Activated T-cell treated with anti-CD3 and anti-CD28 coated beads, Interleukin-2, amount 50 U/mL, for 1 hour (primary cell): ENCODE results near the gene NFIC.
"Not testable (repeated sequence)": the region's sequence is repeated elsewhere in the genome, so short reads cannot be mapped to it uniquely, and the experiment has no call there.

Experiments used
- DNase-seq: peaks from one replicate; pipeline ENCODE4 v3.0.0-alpha.2; 2020

Gene NFIC

GRCh38 chr19:3431760-3432397, 65.5 kb downstream of the NFIC start:
- no peak for DNase-seq

- no peak for DNase-seq
Observed at GRCh38 chr19:3433313-3433712, 66.9 kb downstream of the NFIC start.

DNA sequence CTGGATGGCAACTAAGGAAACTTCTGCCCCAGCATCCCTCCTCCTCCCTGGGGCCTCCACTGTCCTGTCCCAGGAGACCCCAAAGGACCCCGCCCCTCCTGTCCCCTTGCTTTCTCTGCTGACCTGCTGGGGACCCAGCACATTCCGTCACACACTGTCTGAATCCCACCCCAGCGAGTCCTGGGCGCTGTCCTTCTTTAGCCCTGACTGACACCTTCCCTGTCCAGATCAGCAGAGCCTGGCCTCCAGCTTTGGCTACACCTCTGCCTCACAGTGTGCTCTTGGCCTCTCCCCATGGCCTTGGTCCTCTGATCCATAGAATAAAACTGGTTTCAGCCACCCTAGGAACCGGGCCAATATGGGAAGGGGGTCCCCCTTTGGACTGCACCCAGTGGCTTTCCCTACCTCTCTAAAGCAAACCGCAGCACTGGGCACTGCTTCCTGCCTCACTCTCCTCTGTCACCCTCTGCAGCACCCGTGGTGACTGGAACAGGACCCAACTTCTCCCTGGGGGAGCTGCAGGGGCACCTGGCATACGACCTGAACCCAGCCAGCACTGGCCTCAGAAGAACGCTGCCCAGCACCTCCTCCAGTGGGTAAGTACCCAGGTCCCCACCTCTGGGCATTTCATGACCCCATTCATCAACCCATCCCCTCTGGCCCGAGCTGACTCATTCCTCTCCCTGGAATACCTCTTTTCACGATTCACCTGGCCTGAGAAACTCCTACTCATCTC, 67.6 kb downstream of the NFIC start:
- no peak for DNase-seq

DNA sequence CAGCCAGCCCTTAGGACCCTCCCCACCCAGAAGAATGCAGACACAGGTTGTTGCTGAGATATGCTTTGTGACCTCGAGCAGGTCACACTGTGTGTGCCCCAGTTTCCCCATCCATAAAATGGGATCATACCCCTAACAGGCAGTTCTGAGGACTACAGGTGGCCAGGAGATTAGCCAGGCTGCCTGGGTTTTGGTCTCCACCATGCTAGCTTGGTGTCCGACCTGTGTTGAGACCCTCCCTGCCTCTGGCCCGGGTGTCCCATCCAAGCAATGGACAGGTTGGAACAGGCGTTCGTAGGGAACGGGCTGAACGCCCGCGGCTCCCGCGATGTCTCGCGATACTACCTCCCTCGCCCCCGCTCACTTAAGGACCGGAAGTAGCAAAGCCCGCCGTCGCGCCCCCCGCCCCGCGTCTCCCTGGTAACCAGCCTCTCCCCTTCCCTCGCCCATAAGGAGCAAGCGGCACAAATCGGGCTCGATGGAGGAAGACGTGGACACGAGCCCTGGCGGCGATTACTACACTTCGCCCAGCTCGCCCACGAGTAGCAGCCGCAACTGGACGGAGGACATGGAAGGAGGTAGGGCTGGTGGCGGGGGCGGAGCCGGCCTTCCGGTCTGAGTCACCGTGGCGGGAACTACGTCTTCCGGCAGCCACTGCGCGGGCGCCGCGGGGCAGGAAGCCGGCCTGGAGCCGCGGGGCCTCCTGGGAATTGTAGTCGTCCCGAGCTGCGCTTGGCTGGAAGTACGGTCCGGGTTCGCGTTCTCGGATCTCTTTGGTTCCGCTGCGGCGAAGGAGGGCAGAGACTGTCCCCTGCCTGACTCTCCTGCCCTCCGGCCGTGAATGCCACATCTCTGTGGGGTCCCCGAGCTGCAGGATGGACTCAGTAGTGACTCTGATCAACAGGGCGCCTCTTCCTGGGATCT, 68.5 kb downstream of the NFIC start:
- peak; percentile 96 for DNase-seq

DNA sequence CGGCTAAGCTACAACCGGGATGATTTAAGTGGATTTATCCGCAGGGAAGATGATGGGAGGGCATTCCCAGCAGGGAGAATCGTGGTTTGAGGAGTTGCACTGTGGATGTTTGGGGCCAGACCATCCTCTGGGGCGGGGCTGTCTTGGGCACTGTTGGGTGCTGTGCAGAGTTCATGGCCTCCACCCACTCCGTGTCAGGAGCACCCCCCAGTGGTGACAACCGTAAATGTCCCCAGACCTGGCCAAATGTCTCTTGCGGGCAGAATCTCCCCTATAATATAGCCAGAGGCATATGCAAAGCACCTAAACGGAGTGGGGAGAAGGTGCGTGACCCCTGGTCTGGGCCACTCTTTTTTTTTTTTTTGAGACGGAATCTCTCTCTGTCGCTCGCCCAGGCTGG, 73.7 kb downstream of the NFIC start:
- peak; percentile 67 for DNase-seq

DNA sequence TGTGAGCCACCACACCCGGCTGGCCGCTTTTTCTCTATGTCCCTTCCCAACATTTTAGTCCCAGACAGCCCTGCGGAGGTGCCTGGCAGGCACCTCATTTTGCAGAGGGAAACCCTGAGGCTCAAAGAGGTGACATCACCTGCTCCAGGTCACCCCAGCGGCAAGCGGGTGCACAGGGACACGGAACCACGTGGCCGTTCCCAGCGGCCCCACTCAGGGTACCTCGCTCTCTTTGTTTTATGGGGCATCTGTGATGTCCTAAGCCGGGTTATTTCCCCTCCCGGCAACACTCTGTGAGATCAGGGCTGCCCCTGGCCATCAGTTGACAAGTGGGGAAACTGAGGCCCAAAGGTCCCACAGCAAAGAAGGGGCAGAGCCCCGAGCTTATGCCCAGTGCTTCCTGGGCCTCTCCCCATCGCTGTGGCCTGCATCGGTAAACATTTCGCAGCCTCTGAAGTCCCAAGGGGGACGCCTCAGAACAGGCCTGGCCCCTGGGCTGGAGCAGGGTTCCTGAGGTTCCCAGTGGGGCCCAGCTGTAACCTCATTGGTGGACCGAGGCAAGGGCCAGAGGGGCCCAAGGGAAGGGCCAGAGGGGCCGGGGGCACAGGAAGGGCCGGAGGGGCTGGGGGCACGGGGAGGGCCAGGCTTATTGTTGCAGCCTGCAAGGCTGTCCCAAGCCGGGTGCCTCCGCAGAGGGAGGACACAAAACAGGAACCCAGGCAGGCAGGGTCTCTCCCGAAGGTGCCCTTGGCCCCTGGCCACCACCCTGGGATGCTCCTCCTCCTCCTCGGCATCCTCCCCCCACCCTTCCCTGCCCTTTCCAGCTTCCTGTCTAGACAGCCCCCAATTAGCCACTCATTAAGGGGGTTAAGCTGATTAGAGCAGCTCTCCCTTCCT, 75.0 kb downstream of the NFIC start:
- DNase-seq = no peak

DNA sequence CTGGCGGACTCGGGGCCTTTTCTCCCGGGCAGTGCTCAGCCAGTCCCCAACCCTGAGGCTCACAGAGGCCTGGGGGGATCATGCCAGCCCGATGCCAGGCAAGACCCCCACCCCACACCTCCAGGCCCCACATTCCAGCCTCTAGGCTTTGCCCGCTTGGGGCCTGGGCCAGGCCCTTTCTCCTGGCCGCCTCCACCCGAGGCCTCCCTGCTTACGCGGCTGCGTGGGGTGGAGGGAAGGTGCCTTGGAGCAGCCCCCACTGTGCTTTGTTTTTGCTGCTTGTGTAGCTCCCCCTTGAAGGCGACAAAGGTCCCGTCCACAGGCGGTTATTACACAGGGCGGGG, 75.6 kb downstream of the NFIC start:
- DNase-seq = no peak

GRCh38 chr19:3442487-3443071, 76.2 kb downstream of the NFIC start:
- DNase-seq = no peak

DNA sequence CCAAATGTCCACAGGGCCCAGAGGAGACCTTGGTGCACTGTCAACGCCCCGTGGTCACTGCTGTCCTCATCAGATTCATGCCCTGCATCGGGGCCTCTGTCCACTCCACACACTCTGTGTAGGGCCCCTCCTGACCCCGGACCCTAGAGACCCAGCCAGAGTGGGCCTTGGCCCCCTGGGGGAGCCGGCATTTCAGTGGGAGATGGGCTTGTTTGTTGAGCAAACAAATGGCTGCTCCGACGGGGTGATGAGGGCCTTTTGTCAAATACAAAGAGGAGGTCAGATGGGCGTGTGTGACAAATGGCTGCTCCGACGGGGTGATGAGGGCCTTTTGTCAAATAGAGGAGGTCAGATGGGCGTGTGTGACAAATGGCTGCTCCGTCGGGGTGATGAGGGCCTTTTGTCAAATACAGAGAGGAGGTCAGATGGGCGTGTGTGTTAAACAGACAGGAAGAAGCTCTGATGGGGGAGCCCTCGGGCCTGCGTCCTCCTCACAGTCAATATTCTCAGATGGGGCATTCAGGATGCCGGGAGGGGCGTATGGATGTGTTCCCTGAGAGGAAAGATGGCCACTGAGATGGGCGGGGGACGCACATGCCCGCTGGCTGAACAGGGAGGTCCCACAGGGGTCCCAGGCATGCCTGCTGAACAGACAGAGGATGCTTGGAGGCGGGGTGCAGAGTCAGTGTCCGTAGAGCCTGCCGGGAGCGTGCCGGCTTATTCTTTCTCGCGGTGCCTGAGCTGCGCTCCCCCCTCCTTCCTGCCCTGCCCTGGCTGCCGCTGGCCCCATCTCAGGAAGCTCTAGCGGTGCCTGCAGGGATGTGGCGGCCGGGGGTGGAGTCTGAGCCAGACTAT, 77.7 kb downstream of the NFIC start:
- DNase-seq = no peak

GRCh38 chr19:3444695-3445234, 78.4 kb downstream of the NFIC start:
- no peak for DNase-seq

GRCh38 chr19:3446657-3447056, 80.3 kb downstream of the NFIC start:
- DNase-seq = not testable (repeated sequence)

- no peak for DNase-seq
Observed at GRCh38 chr19:3448616-3449334, 82.4 kb downstream of the NFIC start.

- no peak for DNase-seq
Observed at GRCh38 chr19:3450796-3451411, 84.5 kb downstream of the NFIC start.

DNA sequence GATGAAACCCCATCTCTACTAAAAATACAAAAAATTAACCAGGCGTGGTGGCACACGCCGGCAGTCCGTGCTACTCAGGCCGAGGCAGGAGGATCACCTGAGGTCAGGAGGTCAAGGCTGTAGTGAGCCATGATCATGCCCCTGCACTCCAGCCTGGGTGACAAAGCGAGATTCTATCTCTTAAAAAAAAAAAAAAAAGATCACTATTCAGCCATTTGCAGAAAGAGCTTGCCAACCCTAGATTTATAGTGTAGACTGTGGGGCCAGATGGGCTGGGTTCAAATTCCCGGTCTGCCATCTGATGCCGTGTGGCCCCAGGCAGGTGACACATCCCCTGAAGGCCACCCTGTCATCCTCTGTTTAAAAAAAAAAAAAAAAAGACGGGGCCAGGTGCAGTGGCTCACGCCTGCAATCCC, 85.1 kb downstream of the NFIC start:
- no peak for DNase-seq

- no peak for DNase-seq
Observed at GRCh38 chr19:3452171-3452941, 86.0 kb downstream of the NFIC start.

DNA sequence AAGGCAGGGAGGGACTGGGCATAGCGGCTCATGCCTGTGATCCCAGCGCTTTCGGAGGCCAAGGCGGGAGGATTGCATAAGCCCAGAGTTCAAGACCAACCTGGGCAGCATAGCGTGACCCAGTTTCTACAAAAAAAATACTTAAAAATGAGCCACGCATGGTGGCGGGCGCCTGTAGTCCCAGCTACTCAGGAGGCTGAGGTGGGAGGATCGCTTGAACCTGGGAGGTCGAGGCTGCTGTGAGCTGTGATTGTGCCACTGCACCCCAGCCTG, 86.5 kb downstream of the NFIC start:
- DNase-seq = not testable (repeated sequence)

- no peak for DNase-seq
Observed at GRCh38 chr19:3453840-3454239, 87.5 kb downstream of the NFIC start.

GRCh38 chr19:3454656-3455392, 88.4 kb downstream of the NFIC start:
- no peak for DNase-seq
